22Rv1 (cell line): Measurements from ENCODE around the gene ENDOG.

ENCODE experiments used
- H3K27ac ChIP-seq: fragments of 450-650 bp; 2 replicates; pipeline ENCODE4 v1.5.1; 2017
- CTCF ChIP-seq: fragments of 450-650 bp; IDR thresholded peaks from 2 replicates; pipeline ENCODE4 v1.5.1; 2017; ENCODE audit warnings: mild to moderate bottlenecking
- ZFX ChIP-seq: fragments of 450-650 bp; IDR thresholded peaks from 2 replicates; pipeline ENCODE4 v1.6.1; 2017; ENCODE audit warnings: antibody characterized with exemption, borderline replicate concordance

ENDOG gene

GRCh38 chr9:128845186-128845931 is 27.1 kb downstream of the ENDOG start:
- no peak for TF ChIP-seq ZFX
- TF ChIP-seq CTCF, result no peak; the same call in 1 of the 2 replicates
- H3K27ac ChIP-seq, result peak overlapping the region; percentile 65

- peak overlapping the region; percentile 65 for H3K27ac ChIP-seq
- TF ChIP-seq ZFX, result no peak
- TF ChIP-seq CTCF, result no peak
These were observed 28.4 kb downstream of the ENDOG start for GRCh38 chr9:128846680-128847030.

DNA sequence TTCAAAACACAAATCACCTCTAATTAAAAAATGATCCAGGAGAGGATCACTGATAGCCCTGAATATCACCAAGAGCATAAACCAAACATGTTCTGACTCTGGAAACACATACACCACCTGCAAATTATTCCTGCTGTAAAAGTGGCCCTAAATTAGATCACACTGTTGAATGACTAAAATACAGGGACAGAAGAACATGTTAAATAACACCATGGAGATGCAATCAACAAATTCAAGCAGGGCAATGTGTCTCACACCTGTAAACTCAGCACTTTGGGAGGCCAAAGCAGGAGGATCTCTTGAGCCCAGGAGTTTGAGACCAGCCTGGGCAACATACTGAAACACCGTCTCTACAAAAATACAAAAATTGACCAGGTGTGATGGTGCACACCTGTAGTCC is 29.5 kb downstream of the ENDOG start:
- H3K27ac ChIP-seq, result peak overlapping the region; percentile 65; the same call in 1 of the 2 replicates

GRCh38 chr9:128851024-128851423 is 32.7 kb downstream of the ENDOG start:
- H3K27ac ChIP-seq, result peak overlapping the region; percentile 95

More for the DNA sequence above, 29.5 kb downstream of the ENDOG start:
- TF ChIP-seq CTCF (no peak), ZFX (no peak)

GRCh38 chr9:128851779-128852600 is 33.7 kb downstream of the ENDOG start:
- peak; percentile 73 for TF ChIP-seq CTCF
- peak overlapping the region; percentile 95 for H3K27ac ChIP-seq

GRCh38 chr9:128852646-128853045 is 34.3 kb downstream of the ENDOG start:
- peak overlapping the region; percentile 95 for H3K27ac ChIP-seq

DNA sequence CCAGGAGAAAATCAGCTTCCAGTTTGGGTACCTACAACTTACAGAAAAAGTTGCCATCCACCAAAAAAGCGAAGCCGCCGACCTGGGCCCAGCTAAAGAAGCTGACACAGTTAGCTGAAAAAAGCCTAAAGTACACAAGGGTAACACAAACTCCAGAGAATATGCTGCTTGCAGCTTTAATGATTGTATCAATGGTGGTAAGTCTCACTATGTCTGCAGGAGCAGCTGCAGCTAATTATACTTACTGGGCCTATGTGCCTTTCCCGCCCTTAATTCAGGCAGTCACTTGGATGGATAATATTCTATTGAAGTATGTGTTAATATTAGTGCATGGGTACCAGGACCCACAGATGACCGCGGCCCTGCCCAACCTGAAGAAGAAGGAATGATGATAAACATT is 36.2 kb downstream of the ENDOG start:
- H3K27ac ChIP-seq, result peak overlapping the region; percentile 95

GRCh38 chr9:128858476-128858875 is 40.2 kb downstream of the ENDOG start:
- H3K27ac ChIP-seq, result peak overlapping the region; percentile 95

- TF ChIP-seq CTCF (no peak), ZFX (no peak)
- peak overlapping the region; percentile 95 for H3K27ac ChIP-seq
These were observed 42.6 kb downstream of the ENDOG start for GRCh38 chr9:128860937-128861336.
